NK-92 treated with Interleukin-12 subunit alpha and Interleukin-12 subunit beta, amount 100 ng/mL, for 24 hours (cell line): Measurements from ENCODE around the gene KIFC1.

Experiments used
- DNase-seq: peaks from one replicate; lab custom pipeline; 2025; lab: John Stamatoyannopoulos, UW

KIFC1 gene

GRCh38 chr6:33410711-33411631 lies 19.3 kb downstream of the KIFC1 start, which contains the start of gene PHF1:
PHF1 (plus strand) TSS chr6:33411014; CDS start chr6:33412264, 1,250 bp downstream.
- DNase-seq, result peak; percentile 92

- DNase-seq, result no peak
Observed at GRCh38 chr6:33411632-33412005, 20.0 kb downstream of the KIFC1 start.

- DNase-seq, result no peak
Observed at GRCh38 chr6:33412140-33413009, 20.8 kb downstream of the KIFC1 start.

GRCh38 chr6:33413241-33414120 lies 21.9 kb downstream of the KIFC1 start:
- no peak for DNase-seq

- DNase-seq, result no peak
Observed at GRCh38 chr6:33414592-33415271, 23.1 kb downstream of the KIFC1 start.

GRCh38 chr6:33415831-33416230 lies 24.2 kb downstream of the KIFC1 start:
- no peak for DNase-seq

GRCh38 chr6:33416386-33417127 lies 24.9 kb downstream of the KIFC1 start:
- DNase-seq, result no peak

- no peak for DNase-seq
Observed at GRCh38 chr6:33417128-33417902, 25.7 kb downstream of the KIFC1 start.

GRCh38 chr6:33417903-33418689 lies 26.5 kb downstream of the KIFC1 start, which contains the start of gene CUTA:
CUTA (minus strand) TSS chr6:33418107; CDS start chr6:33418000, 107 bp downstream.
- peak; percentile 100 for DNase-seq

- no peak for DNase-seq
Observed at GRCh38 chr6:33418690-33419291, 27.2 kb downstream of the KIFC1 start.

- DNase-seq, result no peak
Observed at GRCh38 chr6:33419580-33420490, 28.2 kb downstream of the KIFC1 start, which contains the start of gene SYNGAP1. SYNGAP1 (plus strand) TSS chr6:33420065; CDS start chr6:33420265, 200 bp downstream.

GRCh38 chr6:33420491-33421343 lies 29.1 kb downstream of the KIFC1 start:
- DNase-seq, result no peak

- DNase-seq, result no peak
Observed at GRCh38 chr6:33421344-33421643, 29.7 kb downstream of the KIFC1 start.

GRCh38 chr6:33423777-33424176 lies 32.2 kb downstream of the KIFC1 start:
- no peak for DNase-seq

GRCh38 chr6:33424855-33425667 lies 33.4 kb downstream of the KIFC1 start:
- no peak for DNase-seq
